Stimulated activated CD4-positive, alpha-beta T cell treated with anti-CD3 and anti-CD28 coated beads, Interleukin-12 subunit alpha, Interleukin-12 subunit beta, amount 100 ng/mL, for 24 hours (primary cell): Measurements from ENCODE around the gene SMIM22.
A peak's percentile ranks its signal among the peaks of the same experiment; 100 is the strongest.

ENCODE experiments used
- DNase-seq, 2 experiments: peaks; one replicate each; pipeline ENCODE4 v3.0.0-alpha.2; 2020; ENCODE audit warnings: low read depth in 2 of 2

The SMIM22 gene

GRCh38 chr16:4795828-4796572 is 831 bp downstream of the SMIM22 start:
- DNase-seq, result no peak

- DNase-seq, result no peak
Observed at GRCh38 chr16:4796982-4797804, 2.0 kb downstream of the SMIM22 start.

- no peak for DNase-seq
Observed at GRCh38 chr16:4797805-4798252, 2.7 kb downstream of the SMIM22 start.

GRCh38 chr16:4798456-4798855 is 3.3 kb downstream of the SMIM22 start:
- DNase-seq, result no peak

GRCh38 chr16:4799171-4799855 is 4.1 kb downstream of the SMIM22 start:
- DNase-seq, result no peak

GRCh38 chr16:4800290-4801041 is 5.3 kb downstream of the SMIM22 start:
- no peak for DNase-seq

- DNase-seq, result no peak
Observed at GRCh38 chr16:4801051-4801961, 6.1 kb downstream of the SMIM22 start.

GRCh38 chr16:4801962-4802658 is 6.9 kb downstream of the SMIM22 start, which contains the start of gene ROGDI:
ROGDI (minus strand) TSS chr16:4802633; CDS start chr16:4802571, 62 bp downstream.
- peak; percentile 51 to 60 for DNase-seq

- peak; percentile 78 to 89 for DNase-seq
Observed at GRCh38 chr16:4802659-4803287, 7.6 kb downstream of the SMIM22 start.

- no peak for DNase-seq
Observed at GRCh38 chr16:4803401-4803844, 8.3 kb downstream of the SMIM22 start.

GRCh38 chr16:4803898-4804762 is 9.0 kb downstream of the SMIM22 start:
- DNase-seq, result no peak

GRCh38 chr16:4805231-4805630 is 10.1 kb downstream of the SMIM22 start:
- no peak for DNase-seq

- DNase-seq, result no peak
Observed at GRCh38 chr16:4806280-4806679, 11.1 kb downstream of the SMIM22 start.

- DNase-seq, result no peak
Observed at GRCh38 chr16:4811242-4811641, 16.1 kb downstream of the SMIM22 start.

- DNase-seq, result no peak
Observed at GRCh38 chr16:4811773-4812172, 16.6 kb downstream of the SMIM22 start.

GRCh38 chr16:4813251-4814003 is 18.3 kb downstream of the SMIM22 start:
- DNase-seq, result no peak

GRCh38 chr16:4814046-4814445 is 18.9 kb downstream of the SMIM22 start:
- DNase-seq, result no peak
